ENCODE data around the gene ADARB2. TPM values are rescaled to one million over a fixed set of nuclear protein-coding genes. Genes with fewer than 3 reads are reported as not detected.
"Not testable (repeated sequence)": the region's sequence is repeated elsewhere in the genome, so short reads cannot be mapped to it uniquely, and the experiment has no call there.

Gene ADARB2
- total and polyA plus RNA-seq, 2 experiments from 2014 or later, result not detected

DNA sequence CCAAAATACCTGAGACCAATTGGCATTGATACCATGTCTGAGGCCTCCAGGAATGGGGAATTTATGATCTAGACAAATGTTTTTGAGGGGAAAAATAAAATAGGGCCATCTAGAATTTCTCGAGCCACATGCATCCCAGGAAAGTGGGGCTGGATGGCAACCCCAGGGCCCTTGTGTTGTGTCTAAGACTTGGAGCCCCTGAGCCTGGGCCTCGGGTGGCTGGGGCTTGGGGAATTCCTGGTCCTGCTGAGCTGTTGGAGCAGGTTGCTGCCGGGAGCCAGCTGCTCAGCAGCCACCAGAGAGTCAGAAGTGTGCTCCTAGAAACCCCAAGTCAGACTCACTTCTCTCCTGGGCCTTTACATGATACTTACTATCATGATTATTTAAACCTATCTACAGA is 508.2 kb downstream of the ADARB2 start:
- Histone ChIP-seq H3K4me3 (no peak overlapping the region), H2AFZ (no peak overlapping the region), H3K79me2 (ENCODE audit: insufficient read depth) (no peaks in the 10 kb centered on the region), H3K9ac (no peak overlapping the region), H3K4me2 (ENCODE audit: unreplicated experiment) (no peak overlapping the region), H3K27ac (no peak overlapping the region), H3K4me1 (ENCODE audit: insufficient read depth) (no peaks in the 10 kb centered on the region), H3F3A (ENCODE audit: insufficient read depth) (no peaks in the 10 kb centered on the region), H3K9me3 (ENCODE audit: low read depth) (no peaks in the 10 kb centered on the region), H3K9me2 (ENCODE audit: insufficient read depth) (no peaks in the 10 kb centered on the region), H4K20me1 (ENCODE audit: insufficient read depth) (no peaks in the 10 kb centered on the region), H3K36me3 (ENCODE audit: low read depth) (no peaks in the 10 kb centered on the region), H3K27me3 (replicated peaks; ENCODE audit: insufficient read depth) (no peaks in the 10 kb centered on the region)
- TF ChIP-seq EZH2 (IDR thresholded peaks at IDR 0.05; ENCODE audit: insufficient read depth, poor library complexity, severe bottlenecking) (no peak), EZH2phosphoT487 (IDR thresholded peaks at IDR 0.05; ENCODE audit: insufficient read depth, low read depth) (no peak)
- in situ Hi-C loops (cut with MboI), result no loop called here
- no peak for DNase-seq
- WGBS, 2 experiments (ENCODE audit: low coverage in 1 of 2, low lambda C conversion rate in 2 of 2, missing lambda C conversion rate in 2 of 2), result 8 to 9% methylated on average over 3 of the region's 3 CpGs

DNA sequence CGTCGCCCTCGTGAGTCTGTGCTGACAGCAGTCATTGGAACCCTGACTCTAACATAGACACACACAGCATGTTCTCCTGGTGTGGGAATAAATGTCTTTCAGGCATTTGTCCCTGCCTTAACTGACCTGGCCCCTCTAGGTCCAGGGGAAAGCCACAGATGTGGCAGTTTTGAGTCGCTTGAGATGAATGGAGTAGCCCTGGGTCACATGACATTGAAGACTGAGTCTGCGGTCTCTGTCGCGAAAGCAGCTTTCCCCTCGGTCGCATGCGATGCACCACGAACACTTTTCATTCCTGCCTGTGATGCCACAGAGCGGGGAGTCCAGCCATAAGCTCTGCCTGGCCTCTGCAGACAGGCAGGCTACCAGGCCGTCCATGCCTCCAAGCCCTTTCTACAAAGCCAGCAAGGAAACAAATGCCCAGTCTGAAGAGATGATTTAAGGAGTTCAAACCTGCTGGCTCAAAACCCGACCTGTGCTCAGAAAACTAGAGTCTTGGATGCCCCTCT is 508.8 kb downstream of the ADARB2 start:
- no peaks in the 10 kb centered on the region for H4K20me1 ChIP-seq (ENCODE audit: insufficient read depth)
- no peaks in the 10 kb centered on the region for H3K9me3 ChIP-seq (ENCODE audit: low read depth)
- 35 to 44% methylated on average over 14 of the region's 14 CpGs for WGBS, 2 experiments (ENCODE audit: low coverage in 1 of 2, low lambda C conversion rate in 2 of 2, missing lambda C conversion rate in 2 of 2)
- no peak overlapping the region for H2AFZ ChIP-seq
- H3K9me2 ChIP-seq (ENCODE audit: insufficient read depth), result no peaks in the 10 kb centered on the region
- H3K27ac ChIP-seq, result no peak overlapping the region
- H3K4me1 ChIP-seq (ENCODE audit: insufficient read depth), result no peaks in the 10 kb centered on the region
- no peak overlapping the region for H3K4me2 ChIP-seq (ENCODE audit: unreplicated experiment)
- H3K36me3 ChIP-seq (ENCODE audit: low read depth), result no peaks in the 10 kb centered on the region
- in situ Hi-C loops (cut with MboI), result no loop called here
- no peak overlapping the region for H3K4me3 ChIP-seq
- no peak for DNase-seq
- H3K9ac ChIP-seq, result no peak overlapping the region
- TF ChIP-seq EZH2phosphoT487 (IDR thresholded peaks at IDR 0.05; ENCODE audit: insufficient read depth, low read depth), result no peak
- TF ChIP-seq EZH2 (IDR thresholded peaks at IDR 0.05; ENCODE audit: insufficient read depth, poor library complexity, severe bottlenecking), result no peak
- no peaks in the 10 kb centered on the region for H3K27me3 ChIP-seq (replicated peaks; ENCODE audit: insufficient read depth)
- no peaks in the 10 kb centered on the region for H3K79me2 ChIP-seq (ENCODE audit: insufficient read depth)
- H3F3A ChIP-seq (ENCODE audit: insufficient read depth), result no peaks in the 10 kb centered on the region

DNA sequence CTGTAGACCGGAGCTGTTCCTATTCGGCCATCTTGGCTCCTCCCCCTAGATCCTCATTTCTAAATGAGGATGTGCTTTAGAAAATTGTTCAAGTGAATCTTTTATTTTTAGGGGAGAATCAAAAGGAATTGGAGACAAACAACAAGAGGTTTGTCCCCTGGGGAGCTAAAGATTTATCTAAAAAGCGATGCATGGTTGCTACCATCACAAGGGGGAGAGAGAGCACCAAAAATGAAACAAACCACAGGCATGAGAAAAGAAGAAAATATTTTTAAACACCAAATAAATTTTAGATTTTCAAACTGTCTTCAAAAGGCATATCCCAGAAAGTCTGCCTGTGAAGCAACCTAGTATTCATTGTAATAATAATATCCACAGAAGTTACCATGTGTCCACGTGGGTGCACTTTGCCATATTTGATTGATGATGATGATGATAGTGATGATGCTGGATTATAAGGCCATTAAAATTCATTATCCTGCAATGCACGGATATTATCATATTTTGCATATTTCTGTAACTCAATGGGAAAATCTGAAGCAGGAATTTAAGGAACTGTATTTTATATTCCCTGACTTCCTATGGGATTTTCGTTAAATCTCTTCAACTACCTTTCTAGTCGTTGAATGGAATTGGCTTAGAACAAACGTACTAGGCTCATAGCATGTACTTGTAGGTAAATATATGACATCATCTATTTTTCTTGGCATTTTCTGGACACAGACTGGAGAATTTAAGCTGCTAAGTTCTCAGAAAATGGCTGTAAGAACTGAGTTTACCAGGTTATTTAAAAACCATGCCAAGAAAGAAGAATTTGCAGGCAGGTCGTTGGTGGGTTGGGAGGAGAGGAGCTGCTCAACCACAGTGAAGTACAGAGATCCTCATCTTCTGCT is 509.6 kb downstream of the ADARB2 start:
- Histone ChIP-seq H3K9me2 (ENCODE audit: insufficient read depth) (no peaks in the 10 kb centered on the region), H3K9me3 (ENCODE audit: low read depth) (no peaks in the 10 kb centered on the region), H2AFZ (no peak overlapping the region), H3K27me3 (replicated peaks; ENCODE audit: insufficient read depth) (no peaks in the 10 kb centered on the region), H4K20me1 (ENCODE audit: insufficient read depth) (no peaks in the 10 kb centered on the region), H3K27ac (no peak overlapping the region), H3K4me3 (no peak overlapping the region), H3F3A (ENCODE audit: insufficient read depth) (no peaks in the 10 kb centered on the region), H3K9ac (no peak overlapping the region), H3K79me2 (ENCODE audit: insufficient read depth) (no peaks in the 10 kb centered on the region), H3K4me1 (ENCODE audit: insufficient read depth) (no peaks in the 10 kb centered on the region), H3K36me3 (ENCODE audit: low read depth) (no peaks in the 10 kb centered on the region), H3K4me2 (ENCODE audit: unreplicated experiment) (no peak overlapping the region)
- DNase-seq, result no peak
- WGBS, 2 experiments (ENCODE audit: low coverage in 1 of 2, low lambda C conversion rate in 2 of 2, missing lambda C conversion rate in 2 of 2), result 22 to 24% methylated on average over 9 of the region's 9 CpGs
- in situ Hi-C loops (cut with MboI), result no loop called here
- TF ChIP-seq EZH2phosphoT487 (IDR thresholded peaks at IDR 0.05; ENCODE audit: insufficient read depth, low read depth) (no peak), EZH2 (IDR thresholded peaks at IDR 0.05; ENCODE audit: insufficient read depth, poor library complexity, severe bottlenecking) (no peak)

DNA sequence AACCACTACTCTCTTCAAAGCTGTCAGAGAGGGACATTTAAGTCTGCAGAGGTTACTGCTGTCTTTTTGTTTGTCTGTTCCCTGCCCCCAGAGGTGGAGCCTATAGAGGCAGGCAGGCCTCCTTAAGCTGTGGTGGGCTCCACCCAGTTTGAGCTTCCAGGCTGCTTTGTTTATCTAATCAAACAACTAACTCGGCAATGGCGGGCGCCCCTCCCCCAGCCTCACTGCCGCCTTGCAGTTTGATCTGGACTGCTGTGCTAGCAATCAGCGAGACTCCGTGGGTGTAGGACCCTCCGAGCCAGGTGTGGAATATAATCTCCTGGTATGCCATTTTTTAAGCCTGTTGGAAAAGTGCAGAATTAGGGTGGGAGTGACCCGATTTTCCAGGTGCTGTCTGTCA is 510.4 kb downstream of the ADARB2 start:
- in situ Hi-C loops (cut with MboI); H3K27ac ChIP-seq; H3K36me3 ChIP-seq (ENCODE audit: low read depth); H3K4me3 ChIP-seq; H3K4me1 ChIP-seq (ENCODE audit: insufficient read depth); H4K20me1 ChIP-seq (ENCODE audit: insufficient read depth); H3K4me2 ChIP-seq (ENCODE audit: unreplicated experiment); DNase-seq; H3K9ac ChIP-seq; H3K9me3 ChIP-seq (ENCODE audit: low read depth); H3F3A ChIP-seq (ENCODE audit: insufficient read depth); H3K9me2 ChIP-seq (ENCODE audit: insufficient read depth); H3K27me3 ChIP-seq (replicated peaks; ENCODE audit: insufficient read depth); H3K79me2 ChIP-seq (ENCODE audit: insufficient read depth); H2AFZ ChIP-seq: not testable (repeated sequence)
- WGBS, 2 experiments (ENCODE audit: low coverage in 1 of 2, low lambda C conversion rate in 2 of 2, missing lambda C conversion rate in 2 of 2), result 33 to 35% methylated on average over 8 of the region's 8 CpGs

DNA sequence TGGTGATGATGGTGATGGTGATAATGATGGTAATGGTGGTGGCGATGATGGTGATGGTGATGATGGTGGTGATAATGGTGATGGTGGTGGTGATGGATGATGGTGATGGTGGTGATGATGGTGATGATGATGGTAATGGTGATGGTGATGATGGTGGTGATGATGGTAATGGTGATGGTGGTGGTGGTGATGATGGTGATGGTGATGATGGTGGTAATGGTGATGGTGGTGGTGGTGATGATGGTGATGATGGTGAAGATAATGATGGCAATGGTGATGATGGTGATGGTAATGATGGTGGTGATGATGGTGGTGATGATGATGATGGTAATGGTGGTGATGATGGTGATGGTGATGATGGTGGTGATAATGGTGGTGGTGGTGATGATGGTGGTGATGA is 517.5 kb downstream of the ADARB2 start:
- H3K79me2 ChIP-seq (ENCODE audit: insufficient read depth); H3K27ac ChIP-seq; H3K4me2 ChIP-seq (ENCODE audit: unreplicated experiment); H4K20me1 ChIP-seq (ENCODE audit: insufficient read depth); H3K36me3 ChIP-seq (ENCODE audit: low read depth); H3K9me2 ChIP-seq (ENCODE audit: insufficient read depth); H2AFZ ChIP-seq; DNase-seq; H3K9ac ChIP-seq; H3K4me3 ChIP-seq; H3K9me3 ChIP-seq (ENCODE audit: low read depth); in situ Hi-C loops (cut with MboI); H3K27me3 ChIP-seq (replicated peaks; ENCODE audit: insufficient read depth); H3F3A ChIP-seq (ENCODE audit: insufficient read depth); H3K4me1 ChIP-seq (ENCODE audit: insufficient read depth): not testable (repeated sequence)
- 2 to 17% methylated on average over 1 of the region's 1 CpG for WGBS, 2 experiments (ENCODE audit: low coverage in 1 of 2, low lambda C conversion rate in 2 of 2, missing lambda C conversion rate in 2 of 2)
